ENCODE results near the gene FOXP4.

The FOXP4 gene

DNA sequence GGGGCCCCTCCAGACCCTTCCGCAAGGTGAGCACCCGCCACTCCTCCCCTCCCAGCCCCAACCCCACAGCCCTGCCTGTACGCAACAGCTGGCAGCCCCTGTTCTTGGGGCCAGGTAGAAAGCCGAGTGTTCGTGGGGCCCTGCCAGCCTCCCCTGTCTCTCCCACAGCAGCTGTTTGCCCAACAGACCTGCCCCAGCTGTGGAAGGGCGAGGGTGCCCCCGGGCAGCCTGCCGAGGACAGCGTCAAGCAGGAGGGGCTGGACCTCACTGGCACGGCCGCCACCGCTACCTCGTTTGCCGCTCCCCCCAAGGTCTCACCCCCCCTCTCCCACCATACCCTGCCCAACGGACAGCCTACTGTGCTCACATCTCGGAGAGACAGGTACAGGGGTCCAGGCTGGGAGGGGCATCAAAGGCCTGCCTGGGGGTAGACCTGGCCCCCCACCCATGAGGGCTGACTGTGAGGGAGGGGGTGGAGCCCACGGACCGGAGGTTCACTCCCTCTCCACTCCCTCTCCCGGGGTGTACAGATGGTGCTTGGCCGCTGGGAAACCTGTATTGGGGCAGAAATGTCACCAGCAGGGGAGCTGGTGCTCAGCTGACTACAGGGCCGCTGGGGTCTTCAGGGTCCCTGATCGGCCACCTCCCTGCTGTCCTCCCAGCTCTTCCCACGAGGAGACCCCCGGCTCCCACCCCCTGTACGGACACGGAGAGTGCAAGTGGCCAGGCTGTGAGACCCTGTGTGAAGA is 41.1 kb downstream of the FOXP4 start:
- DNase-seq: no peak

GRCh38 chr6:41588111-41588510 is 41.9 kb downstream of the FOXP4 start:
- no peak for DNase-seq

DNA sequence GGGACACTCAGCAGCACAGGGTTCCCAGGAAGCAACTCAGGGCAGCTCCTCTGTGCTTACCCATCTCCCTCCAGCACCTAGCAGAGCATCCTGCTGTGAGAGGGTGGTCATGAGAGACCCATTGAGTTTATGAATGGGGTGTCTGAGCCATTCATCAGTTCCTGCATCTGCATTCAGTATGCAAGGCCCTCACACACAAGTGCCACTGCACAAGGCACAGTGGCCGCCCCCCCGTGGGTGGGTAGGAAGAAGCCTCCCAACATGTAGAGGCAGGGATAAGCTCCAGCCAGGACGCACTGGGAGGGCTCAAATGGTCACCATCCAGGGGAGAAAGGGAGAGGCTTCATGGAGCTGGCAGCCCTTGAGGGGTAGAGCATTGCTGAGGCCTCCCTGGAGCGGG is 43.0 kb downstream of the FOXP4 start:
- DNase-seq: no peak

- DNase-seq: no peak
Observed at GRCh38 chr6:41589636-41590622, 43.7 kb downstream of the FOXP4 start.

GRCh38 chr6:41591122-41591521 is 44.9 kb downstream of the FOXP4 start:
- DNase-seq: no peak

- DNase-seq: peak; percentile 67
Observed at GRCh38 chr6:41591859-41592502, 45.8 kb downstream of the FOXP4 start.

- DNase-seq: no peak
Observed at GRCh38 chr6:41593406-41593805, 47.2 kb downstream of the FOXP4 start.

- DNase-seq: no peak
Observed at GRCh38 chr6:41593839-41594238, 47.7 kb downstream of the FOXP4 start.

- no peak for DNase-seq
Observed at GRCh38 chr6:41594326-41594725, 48.1 kb downstream of the FOXP4 start.

- DNase-seq: no peak
Observed at GRCh38 chr6:41594766-41595165, 48.6 kb downstream of the FOXP4 start.

DNA sequence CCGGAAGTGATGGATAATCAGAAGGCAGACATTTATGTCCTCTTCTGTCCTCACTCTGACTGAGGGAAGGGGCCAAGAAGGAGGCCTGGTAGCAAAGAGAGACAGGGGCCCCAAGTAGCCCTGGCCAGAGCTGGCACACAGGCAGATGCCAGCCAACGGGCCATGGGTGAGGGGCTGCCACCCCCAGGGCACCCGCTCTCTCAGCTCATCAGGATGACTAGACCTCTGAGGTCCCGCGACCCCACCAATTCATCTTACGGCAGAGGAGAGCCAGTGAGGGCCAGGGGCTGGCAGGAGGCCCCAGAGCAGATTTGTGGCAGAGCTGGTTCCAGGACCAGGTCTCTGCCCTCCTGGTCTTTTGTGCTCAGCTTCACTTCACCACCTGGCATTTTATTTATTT is 49.0 kb downstream of the FOXP4 start:
- DNase-seq: no peak

DNA sequence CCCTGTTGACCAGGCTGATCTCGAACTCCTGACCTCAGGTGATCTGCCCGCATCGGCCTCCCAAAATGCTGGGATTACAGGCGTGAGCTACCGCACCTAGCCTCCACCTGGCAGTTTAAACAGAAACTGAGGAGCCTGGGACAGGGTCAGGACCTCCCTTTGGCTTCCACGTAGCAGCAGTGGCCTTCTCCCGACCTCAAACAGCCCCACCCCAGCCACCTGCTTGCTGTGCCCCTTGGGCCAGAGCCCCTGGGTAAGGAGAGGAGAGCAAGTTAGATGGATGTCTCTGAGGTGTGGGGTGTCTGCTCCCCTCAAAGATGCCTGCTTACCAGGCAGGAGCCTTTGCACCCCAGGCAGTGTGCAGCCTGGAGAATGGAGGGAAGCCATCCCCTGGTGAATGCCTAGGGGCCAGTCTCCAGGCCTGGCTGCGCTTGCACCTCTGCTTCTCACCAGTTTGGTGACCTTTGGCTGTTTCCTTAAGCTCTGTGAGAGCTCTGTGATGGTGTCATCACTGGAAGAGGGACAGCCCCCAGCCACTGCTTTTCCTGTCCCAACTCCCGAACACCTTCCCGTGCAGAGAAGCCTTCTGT is 50.0 kb downstream of the FOXP4 start:
- no peak for DNase-seq

- DNase-seq: no peak
Observed at GRCh38 chr6:41596807-41597206, 50.6 kb downstream of the FOXP4 start.

DNA sequence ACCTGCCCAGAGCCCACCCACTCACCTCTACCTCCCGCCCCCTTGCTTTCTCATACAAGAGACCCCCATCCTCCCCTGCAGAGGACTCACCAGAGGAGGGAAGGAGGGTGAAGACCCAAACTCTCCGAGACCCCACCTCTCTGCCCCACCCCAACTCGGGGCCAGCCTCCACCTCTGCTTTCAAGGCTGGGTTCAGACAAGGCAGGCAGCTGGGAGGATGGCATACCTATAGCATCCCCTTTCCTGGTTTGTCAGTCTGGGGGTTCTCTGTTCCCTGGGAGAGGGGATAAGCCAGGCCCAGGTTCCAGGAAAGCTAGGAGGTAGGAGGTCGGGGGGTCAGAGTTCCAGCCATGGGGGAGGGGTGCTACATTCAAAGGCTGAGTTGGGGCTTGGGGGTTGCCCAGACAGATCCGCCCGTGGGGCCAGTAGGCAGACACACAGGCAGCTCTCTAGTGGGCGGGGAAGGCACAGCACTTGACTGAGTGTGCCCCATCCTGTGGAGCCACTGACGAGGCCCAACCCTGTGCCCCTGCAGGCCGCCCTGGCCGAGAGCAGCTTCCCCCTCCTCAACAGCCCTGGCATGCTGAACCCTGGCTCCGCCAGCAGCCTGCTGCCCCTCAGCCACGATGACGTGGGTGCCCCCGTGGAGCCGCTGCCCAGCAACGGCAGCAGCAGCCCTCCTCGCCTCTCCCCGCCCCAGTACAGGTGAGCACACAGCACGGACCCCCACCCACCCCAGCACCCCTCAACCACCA is 51.2 kb downstream of the FOXP4 start:
- DNase-seq: no peak

- no peak for DNase-seq
Observed at GRCh38 chr6:41598670-41599014, 52.5 kb downstream of the FOXP4 start.

DNA sequence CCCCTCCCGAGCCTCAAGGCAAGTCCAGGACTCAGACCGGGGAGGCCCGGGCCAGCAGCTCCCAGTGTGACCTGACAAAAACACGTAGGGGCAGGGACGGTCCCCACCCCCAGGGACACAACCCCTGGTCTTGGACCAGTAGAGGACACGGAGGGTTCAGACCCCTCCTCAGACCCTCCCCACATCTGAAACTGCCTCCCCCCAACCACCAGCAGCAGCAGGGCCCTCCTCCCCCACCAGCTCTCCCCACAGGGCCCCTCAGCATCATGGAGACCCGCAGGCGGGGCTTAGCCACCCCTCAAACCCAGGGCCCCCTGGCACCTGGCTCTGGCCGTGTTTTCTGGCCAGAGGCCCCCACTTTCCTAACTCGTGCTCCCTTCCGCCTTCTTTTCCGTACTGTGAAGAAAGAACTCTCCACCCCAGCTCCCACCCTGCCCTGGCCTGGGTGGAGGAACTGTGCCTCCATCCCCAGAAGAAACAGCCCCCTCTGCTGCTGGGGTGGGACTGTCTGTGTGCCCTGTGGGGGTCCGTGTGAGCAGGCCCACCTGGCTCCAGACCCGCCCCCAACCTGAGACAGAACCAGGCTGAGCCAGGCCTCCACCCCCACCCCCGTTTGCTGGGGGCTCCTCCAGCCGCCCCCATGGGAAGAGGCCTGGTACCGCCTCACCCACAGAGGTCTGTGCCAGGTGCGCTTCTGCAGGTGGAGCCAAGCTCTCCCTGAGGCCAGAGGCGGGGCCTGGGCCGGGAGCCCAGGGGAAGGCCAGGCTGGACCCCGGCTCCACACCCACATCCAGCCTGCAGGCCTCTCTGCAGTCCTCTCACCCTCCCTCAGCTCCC is 53.1 kb downstream of the FOXP4 start:
- DNase-seq: no peak

DNA sequence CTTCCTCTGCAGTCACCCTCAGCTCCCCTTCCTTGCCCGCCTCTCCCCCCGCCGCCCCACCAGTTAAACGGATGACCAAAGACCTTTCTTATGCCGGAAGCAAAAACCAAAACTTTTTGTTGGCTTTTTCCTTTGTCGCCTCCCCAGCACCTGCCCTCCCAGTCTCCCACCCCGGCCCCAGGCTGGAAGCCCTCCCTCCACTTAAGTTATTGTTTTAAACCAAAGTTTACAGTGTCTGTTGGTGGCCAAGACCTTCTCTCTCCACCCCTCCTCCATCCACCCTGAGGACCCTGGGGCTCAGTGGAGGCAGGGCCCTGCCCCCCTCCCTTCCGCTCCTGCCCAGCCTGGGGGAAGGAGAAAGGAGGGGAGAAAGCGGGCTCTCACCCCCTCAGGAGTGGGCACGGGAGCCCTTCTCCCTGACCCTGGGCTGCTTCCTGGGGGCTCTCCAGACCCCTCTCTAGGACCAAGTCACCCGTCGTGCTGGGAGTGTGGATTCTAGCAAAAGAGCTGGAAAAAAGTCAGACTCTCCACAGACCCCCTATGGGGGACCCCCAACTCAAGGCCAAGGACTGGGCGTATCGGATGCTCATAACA is 53.8 kb downstream of the FOXP4 start:
- no peak for DNase-seq

- DNase-seq: no peak
Observed at GRCh38 chr6:41600499-41601247, 54.5 kb downstream of the FOXP4 start.

GRCh38 chr6:41601248-41601549 is 55.0 kb downstream of the FOXP4 start:
- DNase-seq: no peak

DNA sequence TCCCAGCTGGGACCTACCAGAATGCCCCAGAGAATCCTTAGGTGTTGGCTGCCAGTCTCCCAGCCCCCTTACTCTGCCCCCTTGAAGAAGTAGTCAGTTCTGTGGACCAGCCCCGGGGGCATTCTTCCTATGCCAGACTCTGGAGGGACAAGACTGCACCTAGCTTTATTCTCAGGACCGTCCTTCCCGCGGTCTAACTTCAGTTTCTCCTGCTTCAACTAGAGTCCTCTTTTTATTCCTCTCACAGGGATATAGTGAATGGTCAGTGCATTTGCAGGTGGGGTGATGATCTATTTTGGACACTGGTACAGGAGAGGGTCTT is 56.2 kb downstream of the FOXP4 start:
- no peak for DNase-seq
